ENCODE measurements around the gene CNNM3.
"Not testable (repeated sequence)": the region's sequence is repeated elsewhere in the genome, so short reads cannot be mapped to it uniquely, and the experiment has no call there.

Gene CNNM3

DNA sequence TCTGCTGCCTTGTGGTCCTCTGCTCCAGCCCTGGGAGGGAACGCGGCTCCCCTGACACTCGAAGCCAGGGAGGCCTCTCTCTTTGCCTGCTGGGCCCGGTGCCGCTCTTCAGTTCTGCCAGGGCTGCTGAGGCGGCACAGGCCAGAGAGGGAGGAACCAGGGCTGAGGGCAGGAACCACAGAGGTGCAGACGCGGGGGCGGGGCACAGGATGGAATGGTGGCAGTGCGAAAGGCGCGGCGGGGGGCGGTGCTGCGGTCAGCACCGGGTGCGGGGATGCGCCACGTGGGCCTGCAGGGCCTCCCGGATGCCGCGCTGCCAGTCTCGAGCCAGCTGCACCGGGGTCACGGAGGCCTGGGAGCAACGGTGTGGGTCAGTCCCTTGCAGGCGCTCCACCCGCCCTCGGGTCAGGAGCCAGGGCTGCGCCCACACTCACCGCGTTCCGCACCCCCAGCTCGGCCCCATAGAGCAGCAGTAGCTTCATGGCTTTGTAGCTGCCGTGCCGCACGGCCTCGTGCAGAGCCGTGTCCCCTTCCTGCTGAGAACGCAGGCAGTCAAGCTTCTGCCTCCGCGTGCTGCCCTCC, 23.3 kb downstream of the CNNM3 start:
- peak; percentile 64 to 79 for DNase-seq (ENCODE audit: low read depth in 2 of 2)

DNA sequence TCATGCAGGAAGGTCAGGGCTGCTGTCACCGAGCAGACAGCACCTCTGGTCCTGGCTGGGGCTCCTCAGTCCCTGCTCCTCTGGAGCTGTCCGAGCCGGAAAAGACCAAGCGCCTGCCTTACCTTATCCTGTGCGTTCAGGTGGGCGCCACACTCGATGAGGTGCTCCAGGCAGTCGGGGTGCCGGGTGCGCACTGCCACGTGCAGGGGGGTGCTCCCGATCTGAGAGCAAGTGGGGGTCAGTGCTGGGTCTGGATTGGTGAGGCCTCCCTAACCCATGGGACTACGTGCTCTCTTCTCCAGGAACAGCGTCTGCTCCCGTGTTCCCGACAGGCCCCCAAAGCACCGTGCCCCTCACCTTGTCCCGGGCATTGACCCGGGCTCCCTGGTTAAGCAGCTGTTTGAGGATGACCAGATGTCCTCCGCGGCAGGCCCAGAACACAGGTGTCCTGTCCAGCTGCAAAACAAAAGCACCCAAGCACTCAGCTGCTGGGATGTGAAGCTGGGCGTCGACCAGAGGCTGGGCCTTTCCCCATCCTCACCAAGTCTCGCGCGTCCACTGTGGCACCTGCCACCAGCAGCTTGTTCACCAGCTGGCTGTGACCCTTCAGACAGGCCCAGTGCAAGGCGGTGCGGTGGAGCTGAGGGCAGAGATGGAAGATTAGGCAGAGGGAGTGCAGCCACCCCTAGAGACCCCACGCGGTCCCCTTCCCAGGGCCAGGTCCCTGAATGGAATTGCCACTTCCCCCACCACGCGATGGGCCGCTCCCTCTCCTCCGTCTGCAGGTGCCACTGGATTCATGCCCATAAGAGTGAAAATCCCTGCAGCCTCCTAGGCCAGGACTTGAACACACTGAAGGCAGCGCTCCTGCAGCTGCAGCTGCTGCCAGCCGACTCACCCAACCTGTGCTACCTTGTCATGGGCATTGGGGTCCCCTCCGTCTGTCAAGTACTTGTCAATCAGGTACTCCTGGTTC, 24.1 kb downstream of the CNNM3 start:
- no peak for DNase-seq (ENCODE audit: low read depth in 2 of 2)

DNA sequence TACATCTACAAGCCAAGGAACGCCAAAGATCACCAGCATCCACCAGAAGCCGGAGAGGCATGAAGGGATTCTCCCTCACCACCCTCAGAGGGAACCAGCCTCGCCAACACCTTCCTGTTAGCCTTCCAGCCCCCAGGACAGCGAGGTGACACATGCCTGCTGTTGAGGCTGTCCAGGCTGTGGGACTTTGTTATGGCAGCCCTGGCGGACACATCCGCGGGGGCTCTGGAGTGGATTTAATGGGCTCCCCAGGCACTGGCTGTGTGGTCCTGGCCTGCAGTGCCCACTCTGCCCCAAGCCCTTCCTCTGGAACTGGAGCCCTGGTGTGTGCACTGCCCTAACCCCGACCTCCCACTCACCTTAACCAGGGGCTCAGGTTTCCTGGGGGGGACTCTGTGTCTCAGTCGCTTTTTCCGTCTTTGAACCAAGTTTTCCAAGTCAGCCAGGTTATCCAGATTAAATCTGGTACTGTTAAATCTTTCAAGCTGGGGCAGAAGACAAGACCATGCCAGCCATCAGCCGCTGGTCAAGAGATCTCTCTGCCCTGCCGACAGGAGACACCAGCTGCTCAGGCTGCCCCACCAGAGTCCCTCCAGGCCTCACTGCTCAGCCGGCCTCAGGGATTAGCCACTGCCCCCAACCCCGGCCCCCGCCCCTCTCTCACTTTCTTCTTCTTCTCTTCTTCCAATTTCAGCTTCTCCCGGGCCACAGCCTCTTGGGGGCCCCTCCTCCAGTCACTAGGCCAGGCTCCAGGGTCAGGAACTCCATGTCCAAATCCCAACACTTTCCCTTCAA, 25.8 kb downstream of the CNNM3 start:
- no peak for DNase-seq (ENCODE audit: low read depth in 2 of 2)

DNA sequence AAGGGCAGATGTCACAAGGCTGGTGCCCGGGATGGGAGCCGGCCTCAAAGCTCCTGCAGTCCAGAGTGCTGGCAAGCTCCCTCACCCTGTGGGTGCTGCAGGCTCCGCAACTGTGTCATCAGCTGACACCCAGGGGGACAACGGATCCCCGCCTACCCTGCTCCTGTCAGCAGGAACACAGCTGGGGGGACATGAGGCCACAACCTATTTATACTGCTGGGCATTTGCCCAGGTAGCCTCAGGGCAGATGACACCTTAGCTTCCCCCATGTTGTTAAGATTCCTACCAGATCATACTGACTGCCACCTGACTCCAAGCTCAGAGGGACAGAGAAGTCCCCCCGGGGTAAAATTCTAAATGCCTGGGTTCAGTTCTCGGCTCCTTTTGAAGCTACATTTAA, 26.5 kb downstream of the CNNM3 start:
- no peak for DNase-seq (ENCODE audit: low read depth in 2 of 2)

- no peak for DNase-seq (ENCODE audit: low read depth in 2 of 2)
Observed at GRCh38 chr2:96843538-96844268, 27.6 kb downstream of the CNNM3 start, which contains the start of gene ANKRD23. Gene ANKRD23, minus strand, starts transcription at chr2:96844021. Its CDS starts 29 bp downstream, at chr2:96843992.

DNA sequence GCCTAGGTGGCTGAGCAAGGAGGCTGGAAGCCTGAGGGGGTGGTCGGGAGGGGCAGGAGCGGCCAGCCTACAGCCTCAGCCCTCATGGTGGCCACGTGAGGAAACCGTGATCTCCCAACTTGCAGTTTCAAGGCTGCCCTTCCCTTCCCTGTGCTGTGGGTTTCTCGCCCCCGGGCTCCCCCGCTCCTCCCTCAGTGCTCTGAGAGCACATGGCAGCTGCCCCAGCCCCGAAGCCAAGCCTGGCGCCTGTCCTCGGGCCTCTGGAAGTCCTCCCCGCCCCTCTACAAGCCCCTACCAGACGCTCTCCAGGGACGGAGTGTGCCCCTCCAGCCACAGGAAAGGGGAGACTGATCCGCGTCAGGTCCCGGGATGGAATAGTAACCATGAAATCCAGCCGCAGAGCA, 28.3 kb downstream of the CNNM3 start:
- DNase-seq (ENCODE audit: low read depth in 2 of 2): no peak

DNA sequence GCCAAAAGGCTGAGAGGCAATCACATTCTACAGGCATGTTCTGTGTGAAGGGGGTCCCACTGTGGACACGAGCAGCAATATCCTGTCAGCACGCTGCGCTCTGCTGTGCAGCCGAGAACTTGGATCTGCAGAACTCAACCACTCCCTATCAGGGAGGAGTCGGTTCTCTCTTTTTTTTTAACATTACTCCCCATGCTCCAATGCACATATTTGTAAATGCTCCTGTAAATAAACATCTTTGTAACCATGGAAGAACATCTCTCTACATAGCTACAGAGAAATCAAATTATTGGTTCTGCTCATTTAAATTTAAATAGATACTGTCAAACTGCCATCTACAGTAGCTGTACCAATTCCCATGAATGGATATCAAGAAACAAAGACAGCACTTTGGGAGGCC, 30.8 kb downstream of the CNNM3 start:
- DNase-seq (ENCODE audit: low read depth in 2 of 2): no peak

- no peak for DNase-seq (ENCODE audit: low read depth in 2 of 2)
Observed at GRCh38 chr2:96847586-96847985, 31.5 kb downstream of the CNNM3 start.

DNA sequence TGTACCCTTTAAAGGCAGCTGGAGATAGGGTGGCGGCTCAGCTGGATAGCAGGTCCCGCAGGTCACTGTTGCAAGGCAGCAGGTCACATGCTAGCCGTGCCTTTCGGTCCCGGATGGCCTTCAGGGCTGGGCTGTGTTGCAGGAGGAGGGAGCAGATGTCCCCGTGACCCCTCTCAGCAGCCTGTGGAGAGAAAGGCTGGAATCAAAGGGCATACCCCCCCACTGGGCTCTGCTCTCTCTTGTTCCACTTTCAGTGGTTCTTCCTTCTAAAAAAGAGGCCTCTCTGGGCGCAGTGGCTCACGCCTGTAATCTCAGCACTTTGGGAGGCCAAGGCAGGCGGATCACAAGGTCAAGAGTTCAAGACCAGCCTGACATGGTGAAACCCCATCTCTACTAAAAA, 32.2 kb downstream of the CNNM3 start:
- no peak for DNase-seq (ENCODE audit: low read depth in 2 of 2)

DNA sequence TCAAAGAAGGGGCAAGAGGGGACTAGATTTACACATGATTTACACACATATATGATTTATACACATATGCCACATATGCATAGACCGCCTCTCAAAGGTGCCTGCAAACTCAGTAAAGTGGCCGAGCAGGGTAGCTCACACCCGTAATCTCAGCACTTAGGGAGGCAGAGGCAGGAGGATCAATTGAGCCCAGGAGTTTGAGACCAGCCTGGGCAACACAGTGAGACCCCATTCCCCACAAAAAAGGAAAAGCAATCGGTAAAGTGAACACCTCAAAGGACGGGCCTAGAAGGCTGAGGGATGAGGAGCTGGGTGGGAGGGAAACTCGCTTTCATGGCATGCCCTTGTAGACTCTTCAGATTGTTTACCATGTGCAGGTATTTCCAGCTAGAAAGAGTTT, 36.6 kb downstream of the CNNM3 start:
- DNase-seq (ENCODE audit: low read depth in 2 of 2): no peak

GRCh38 chr2:96853321-96853720, 37.3 kb downstream of the CNNM3 start:
- no peak for DNase-seq (ENCODE audit: low read depth in 2 of 2)

- DNase-seq (ENCODE audit: low read depth in 2 of 2): no peak
Observed at GRCh38 chr2:96856776-96857666, 41.0 kb downstream of the CNNM3 start.

GRCh38 chr2:96857667-96858372, 41.8 kb downstream of the CNNM3 start, which contains the start of gene ANKRD39:
Gene ANKRD39, minus strand, starts transcription at chr2:96858016. Its CDS starts 29 bp downstream, at chr2:96857987.
- DNase-seq (ENCODE audit: low read depth in 2 of 2): peak; percentile 95 to 96

DNA sequence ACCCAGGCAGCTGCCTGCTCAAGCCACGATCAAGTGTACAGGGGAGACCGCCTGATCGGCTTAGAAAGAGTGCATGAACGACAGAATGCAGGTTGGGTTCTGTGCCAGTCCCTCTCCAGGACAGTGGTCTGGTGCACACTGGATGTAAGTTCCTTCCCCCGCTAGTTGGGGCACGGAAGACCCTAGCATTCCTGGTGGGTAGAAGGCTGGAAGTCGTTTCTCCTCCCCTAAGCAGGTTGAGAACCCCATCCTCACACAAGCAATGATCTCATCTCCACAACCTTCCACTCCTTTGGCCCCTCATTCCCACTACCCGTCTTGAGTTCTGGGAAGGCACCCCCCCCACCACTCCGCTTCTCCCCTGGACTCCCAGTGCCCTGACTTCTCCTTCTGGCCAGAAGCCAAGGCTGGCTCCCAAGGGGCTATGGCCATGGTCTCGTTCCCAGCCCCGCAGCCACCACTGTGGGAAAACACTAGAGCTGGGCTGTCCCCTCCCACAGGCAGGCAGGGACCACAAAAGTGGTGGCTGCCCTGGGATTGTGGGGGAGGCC, 43.1 kb downstream of the CNNM3 start:
- DNase-seq (ENCODE audit: low read depth in 2 of 2): no peak

- DNase-seq (ENCODE audit: low read depth in 2 of 2): no peak
Observed at GRCh38 chr2:96859681-96860064, 43.6 kb downstream of the CNNM3 start.

GRCh38 chr2:96860065-96861029, 44.3 kb downstream of the CNNM3 start:
- DNase-seq (ENCODE audit: low read depth in 2 of 2): no peak

GRCh38 chr2:96861074-96861473, 45.0 kb downstream of the CNNM3 start:
- no peak for DNase-seq (ENCODE audit: low read depth in 2 of 2)

DNA sequence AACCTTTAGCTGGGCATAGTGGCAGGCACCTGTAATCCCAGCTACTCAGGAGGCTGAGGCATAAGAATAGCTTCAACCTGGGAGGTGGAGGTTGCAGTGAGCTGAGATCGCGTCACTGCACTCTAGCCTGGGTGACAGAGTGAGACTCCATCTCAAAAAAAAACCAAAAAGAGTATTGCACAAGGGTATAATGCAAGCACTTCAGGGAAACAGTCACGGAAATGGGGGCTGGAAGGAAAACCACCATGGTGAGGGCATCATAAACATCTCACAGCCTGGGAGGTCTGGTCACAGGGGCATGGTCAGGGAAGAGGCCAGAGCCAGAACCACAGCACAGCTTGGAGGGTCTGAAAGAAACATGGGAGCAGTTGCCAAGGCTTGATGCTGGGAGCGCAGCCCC, 47.0 kb downstream of the CNNM3 start:
- DNase-seq (ENCODE audit: low read depth in 2 of 2): not testable (repeated sequence)
